ENCODE data around the gene IFT122.

DNA sequence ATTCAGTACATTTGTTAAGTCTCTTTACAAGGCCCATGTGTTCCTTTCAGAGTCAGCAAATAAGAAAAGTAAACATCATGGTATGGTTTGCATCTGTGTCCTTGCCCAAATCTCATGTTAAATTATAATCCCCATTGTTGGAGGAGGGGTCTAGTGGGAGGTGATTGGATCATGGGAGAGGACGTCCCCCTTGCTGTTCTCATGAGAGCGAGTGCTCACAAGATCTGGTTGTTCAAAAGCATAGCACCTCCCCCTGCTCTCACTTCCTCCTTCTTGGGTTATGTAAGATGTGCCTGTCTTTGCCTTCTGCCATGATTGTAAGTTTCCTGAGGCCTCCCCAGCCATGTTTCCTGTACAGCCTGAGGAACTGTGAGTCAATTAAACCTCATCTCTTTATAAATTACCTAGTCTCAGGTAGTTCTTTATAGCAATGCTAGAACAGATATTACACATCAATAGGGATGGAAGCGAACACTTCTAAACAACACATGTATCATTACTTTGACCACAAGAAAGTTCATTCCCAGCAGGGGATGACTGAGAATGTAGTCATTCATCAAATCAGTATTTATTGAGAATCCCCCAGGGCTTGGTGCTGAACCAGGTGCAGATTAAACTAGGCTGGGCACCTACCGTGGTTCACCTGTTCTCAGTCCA is 15.7 kb upstream of the IFT122 start:
- TF ChIP-seq, protein P1, sequence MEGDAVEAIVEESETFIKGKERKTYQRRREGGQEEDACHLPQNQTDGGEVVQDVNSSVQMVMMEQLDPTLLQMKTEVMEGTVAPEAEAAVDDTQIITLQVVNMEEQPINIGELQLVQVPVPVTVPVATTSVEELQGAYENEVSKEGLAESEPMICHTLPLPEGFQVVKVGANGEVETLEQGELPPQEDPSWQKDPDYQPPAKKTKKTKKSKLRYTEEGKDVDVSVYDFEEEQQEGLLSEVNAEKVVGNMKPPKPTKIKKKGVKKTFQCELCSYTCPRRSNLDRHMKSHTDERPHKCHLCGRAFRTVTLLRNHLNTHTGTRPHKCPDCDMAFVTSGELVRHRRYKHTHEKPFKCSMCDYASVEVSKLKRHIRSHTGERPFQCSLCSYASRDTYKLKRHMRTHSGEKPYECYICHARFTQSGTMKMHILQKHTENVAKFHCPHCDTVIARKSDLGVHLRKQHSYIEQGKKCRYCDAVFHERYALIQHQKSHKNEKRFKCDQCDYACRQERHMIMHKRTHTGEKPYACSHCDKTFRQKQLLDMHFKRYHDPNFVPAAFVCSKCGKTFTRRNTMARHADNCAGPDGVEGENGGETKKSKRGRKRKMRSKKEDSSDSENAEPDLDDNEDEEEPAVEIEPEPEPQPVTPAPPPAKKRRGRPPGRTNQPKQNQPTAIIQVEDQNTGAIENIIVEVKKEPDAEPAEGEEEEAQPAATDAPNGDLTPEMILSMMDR (IDR thresholded peaks at IDR 0.05; ENCODE audit: insufficient read depth, low read depth, low read length) = no peak
- TF ChIP-seq EZH2 (IDR thresholded peaks at IDR 0.05; ENCODE audit: insufficient read depth, low read length) = no peak
